Activated T-cell treated with anti-CD3 and anti-CD28 coated beads for 1 hour (primary cell): Measurements from ENCODE around the gene ACBD4.
"Not testable (repeated sequence)": the region's sequence is repeated elsewhere in the genome, so short reads cannot be mapped to it uniquely, and the experiment has no call there.

Experiments
- DNase-seq: peaks from one replicate; pipeline ENCODE4 v3.0.0-alpha.2; 2020; ENCODE audit warnings: low read depth

The ACBD4 gene

DNA sequence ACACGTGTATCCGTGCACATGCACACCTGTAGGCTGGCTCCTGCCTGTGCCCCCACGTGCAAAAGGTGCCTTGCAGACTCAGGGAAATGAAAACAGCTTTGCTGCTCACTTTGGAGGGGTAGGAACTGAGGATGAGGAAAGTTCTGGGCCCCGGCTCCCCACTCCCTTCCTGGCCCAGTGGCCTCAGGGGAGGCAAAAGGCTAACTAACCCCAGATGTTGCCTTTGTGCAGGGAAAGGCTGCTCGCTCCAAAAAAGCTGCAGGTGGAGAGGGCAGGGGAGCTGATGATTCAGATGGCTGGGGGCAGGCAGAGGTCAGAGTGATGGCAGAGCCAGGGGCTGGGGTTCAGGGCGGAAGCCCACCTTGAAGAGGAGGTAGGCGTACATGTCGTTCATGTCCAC, 15.5 kb upstream of the ACBD4 start:
- no peak for DNase-seq

DNA sequence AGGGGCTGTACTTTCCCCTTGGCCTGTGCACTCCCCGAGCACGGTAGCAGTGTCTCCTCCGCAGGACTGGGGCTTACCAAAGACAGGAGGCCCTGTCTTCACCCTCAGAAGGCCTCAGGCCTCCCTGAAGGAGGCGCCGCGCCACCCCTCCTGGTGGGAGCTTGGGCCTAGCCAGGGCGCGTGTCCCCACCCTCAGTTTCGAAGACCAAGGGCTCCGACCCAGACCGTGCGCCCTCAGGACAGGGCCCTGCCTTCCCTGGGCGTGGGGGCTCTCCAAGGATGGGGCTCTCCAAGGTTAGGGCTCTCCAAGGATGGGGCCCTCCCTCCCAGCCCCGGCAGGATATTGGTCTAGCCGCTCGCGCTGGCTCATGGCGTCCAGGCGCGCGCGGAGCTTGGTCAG, 14.9 kb upstream of the ACBD4 start:
- no peak for DNase-seq

DNA sequence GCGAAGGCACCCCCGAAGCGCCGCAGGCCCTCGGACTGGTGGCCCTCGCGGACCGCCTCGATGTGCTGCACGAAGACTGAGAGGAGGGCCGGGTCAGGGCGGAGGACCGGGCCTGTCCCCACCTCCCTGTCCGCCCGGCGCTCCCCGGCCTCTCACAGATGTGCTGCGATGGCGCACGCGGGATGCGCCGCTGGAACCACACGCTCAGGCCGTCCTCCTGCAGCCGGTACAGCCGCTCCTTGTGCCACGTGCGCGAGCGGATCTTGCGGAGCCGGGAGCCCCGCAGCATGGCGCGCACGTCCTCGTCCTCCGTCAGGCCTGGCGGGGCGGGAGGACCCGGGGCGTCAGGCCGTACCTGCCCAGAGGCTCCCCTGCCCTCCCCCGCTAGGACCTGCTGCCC, 14.4 kb upstream of the ACBD4 start:
- no peak for DNase-seq

DNA sequence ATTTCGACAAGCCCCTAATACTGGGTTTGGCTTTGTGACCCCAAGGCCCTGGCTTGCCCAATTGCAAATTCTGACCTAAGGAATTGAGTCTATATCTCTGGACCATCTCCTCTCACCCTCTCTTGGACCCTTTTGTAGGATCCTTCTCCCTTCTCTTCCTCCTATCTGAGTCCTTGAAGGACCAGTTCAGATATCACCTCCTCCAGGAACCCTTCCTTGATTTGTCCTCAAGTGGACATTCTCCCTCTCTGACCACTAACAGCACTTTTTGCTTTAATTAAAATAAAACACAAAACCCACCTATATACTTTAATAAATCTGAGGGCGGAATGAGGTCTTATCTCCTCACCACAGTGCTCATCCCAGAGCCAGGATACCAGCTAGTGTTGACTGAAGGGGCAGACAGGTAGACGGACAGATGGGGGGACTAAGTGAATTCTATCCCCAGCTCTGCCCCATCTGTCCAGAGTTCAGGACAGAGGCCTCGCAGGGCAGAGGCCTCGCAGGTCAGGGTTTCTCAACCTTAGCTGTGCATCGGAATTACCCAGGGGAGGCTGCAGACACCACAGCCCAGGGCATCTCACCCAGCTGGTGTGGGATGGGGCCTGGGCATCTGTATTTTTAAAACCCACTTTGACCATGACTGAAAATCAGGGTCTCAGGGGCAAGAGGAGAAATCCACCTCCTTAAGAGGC, 12.3 kb upstream of the ACBD4 start:
- no peak for DNase-seq

DNA sequence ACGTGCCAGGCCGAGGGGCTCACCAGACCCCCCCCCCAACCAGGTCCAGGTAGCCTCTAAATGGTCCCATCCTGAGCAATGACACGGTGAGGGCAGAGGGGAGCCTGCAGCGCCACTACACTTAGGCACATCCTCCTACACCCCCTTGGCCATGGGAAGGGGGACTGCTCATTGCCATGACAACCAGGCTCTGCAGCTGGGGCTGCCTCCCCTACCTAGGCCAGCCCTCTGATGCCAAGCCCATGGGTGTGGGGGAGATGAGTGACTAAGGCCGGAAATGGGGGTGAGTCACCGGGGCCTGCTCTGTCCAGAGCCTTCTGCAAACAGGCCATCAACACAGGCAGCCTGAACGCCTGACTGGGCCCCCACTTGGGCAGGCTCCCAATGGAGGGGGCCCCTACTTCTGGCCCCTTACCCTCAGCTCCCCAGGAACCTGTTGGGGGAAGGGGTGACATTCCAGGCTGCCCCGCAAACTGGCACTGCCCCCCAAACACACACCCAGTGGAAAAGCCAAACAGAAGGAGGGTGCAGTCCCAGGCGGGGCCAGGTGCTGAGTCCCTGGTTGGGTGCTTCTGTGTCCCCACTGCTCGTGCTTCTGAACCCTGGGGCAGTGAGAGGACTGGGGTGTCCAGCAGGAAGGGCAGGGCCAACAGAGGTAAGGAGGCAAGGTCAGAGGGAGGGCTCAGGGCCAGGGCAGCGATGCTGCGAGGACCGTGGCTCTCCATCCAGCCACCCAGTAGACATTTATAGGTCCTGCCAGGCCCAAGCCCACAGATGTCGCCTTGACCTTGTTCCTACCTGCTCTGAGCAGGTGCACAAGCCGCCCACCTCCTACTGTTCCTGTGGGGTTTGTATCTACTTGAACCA, 11.3 kb upstream of the ACBD4 start:
- DNase-seq, result no peak

DNA sequence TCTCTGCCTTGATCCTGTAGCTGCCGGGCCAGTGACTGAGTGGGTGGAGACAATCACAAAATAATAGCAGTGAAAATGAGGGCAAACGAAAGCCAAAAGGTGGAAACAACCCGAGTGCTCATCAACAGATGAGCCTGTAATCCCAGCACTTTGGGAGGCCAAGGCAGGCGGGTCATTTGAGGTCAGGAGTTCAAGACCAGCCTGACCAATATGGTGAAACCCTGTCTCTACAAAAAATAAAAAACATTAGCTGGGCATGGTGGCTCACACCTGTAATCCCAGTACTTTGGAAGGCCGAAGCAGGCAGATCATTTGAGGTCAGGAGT, 10.7 kb upstream of the ACBD4 start:
- DNase-seq, result not testable (repeated sequence)

DNA sequence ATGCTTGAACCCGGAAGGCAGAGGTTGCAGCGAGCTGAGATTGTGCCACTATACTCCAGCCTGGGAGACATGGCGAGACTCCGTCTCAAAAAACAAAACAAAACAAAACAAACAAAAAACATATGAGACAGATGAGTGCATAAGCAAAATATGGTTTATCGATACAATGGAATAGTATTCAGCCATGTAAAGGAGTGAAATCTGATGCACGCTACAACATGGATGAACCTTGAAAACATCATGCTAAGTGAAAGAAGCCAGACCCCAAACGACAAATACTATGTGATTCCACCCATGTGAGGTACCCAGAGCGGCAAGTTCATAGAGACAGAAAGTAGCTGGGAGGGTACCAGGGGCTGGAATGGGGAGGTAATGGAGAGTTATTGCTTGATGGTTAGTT, 10.0 kb upstream of the ACBD4 start:
- DNase-seq, result no peak

DNA sequence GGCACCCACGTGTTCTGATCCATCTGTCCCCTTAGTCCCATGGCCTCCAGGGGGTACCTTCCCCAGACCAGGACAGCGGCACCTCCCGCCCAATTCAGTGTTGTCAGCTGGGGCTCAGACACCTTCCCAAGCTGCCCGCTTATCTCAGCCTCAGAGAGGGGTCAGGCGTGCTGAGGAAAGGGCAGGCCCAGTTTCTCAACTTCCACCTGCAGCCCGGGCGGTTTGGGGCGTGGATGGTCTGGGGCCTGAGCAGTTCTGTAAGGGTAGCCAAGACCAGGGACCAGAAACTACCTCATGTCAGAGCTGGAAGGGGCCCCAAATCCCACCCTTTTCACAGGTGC, 8.3 kb upstream of the ACBD4 start:
- DNase-seq, result no peak

DNA sequence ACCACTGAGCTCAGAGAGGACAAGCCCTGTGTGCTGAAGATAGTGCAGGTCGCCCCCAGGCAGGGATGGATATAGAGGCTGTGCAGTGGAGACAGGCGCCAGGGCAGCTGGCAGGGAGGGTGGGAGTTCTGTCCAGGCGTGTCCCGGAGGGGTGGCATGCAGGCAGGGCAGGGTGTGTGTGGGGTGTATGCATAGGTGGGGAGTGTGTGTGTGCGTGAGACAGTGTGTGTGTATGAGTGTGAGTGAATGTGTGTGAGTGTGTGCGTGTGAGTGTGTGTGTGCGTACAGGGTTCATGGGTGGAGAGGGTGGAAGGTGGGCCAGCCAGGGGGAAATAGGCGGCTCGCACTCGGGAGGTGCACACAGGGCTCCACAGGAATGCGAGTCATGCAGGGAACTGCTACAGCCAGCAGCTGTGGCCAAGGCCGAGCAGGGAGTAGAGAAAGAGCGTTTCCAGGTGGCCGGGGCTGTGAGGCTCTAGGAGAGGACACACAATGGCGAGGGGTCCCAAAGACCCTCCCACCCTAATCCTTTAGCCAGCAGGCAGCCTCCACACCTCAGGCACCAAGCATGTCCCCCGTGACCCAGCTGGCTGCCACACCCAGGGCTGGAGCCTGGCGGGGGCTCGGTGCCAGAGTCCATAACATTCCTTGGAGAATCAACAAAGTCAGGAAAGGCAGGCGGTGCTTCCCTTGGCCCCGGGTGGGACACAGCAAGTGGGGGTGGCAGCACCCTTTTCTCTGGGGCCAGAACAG, 7.8 kb upstream of the ACBD4 start:
- DNase-seq, result no peak

DNA sequence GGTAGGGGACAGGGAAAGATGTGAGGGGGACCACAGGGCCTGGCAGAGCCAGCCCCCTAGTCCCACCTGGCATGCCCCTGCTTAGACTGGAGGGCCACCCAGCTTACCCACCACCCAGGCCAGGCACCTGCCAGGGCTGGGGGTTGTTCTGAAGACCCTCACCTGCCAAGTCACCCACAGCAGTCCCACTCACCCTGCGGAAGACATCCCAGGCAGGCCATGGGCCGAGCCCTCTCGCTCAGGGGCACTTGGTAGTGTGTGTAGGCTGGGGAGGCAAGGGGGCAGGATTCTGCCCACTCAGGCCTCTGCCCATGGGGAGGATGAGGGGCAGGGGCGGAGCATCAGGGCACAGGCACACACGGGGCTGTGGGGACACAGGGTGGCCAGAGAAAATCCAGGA, 7.2 kb upstream of the ACBD4 start:
- DNase-seq, result no peak

DNA sequence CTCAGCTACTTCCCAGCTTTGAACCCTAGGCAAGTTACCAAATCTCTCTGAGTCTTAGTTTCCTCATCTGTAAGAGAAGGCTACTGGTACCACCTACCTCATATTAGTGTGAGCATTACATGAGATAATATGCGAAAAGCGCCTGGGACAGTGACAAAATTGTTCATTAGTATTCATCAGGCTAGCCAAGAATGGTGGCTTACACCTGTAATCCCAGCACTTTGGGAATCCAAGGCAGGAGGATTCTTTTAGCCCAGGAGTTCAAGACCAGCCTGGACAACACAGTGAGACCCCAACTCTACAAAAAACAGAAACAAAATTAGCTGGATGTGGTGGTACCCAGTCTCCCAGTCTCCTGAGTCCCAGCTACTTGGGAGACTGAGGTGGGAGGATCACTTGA, 6.5 kb upstream of the ACBD4 start:
- no peak for DNase-seq

DNA sequence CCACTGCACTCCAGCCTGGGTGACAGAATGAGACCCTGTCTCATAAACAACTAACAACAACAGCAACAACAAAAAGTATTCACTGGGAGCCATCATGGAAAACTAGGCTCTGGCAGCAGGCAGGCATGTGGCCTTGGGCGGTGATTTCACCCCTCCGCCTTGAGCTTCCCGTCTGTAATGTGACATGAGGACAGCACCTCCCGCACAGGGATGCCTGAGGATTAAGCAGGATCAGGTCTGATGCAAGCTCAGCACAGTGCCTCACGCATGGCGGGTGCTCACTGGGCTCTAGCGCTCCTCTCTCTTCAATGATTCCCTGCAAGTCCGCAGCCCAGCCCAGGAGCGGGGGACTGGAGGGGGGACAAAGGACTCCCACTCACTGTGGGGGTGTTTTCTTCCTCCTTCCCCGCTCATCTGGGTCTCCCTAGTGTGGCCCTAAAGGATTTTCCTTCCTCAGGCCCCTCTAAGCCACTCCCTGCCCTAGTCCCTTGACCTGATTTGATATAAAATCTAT, 6.0 kb upstream of the ACBD4 start:
- DNase-seq, result no peak

DNA sequence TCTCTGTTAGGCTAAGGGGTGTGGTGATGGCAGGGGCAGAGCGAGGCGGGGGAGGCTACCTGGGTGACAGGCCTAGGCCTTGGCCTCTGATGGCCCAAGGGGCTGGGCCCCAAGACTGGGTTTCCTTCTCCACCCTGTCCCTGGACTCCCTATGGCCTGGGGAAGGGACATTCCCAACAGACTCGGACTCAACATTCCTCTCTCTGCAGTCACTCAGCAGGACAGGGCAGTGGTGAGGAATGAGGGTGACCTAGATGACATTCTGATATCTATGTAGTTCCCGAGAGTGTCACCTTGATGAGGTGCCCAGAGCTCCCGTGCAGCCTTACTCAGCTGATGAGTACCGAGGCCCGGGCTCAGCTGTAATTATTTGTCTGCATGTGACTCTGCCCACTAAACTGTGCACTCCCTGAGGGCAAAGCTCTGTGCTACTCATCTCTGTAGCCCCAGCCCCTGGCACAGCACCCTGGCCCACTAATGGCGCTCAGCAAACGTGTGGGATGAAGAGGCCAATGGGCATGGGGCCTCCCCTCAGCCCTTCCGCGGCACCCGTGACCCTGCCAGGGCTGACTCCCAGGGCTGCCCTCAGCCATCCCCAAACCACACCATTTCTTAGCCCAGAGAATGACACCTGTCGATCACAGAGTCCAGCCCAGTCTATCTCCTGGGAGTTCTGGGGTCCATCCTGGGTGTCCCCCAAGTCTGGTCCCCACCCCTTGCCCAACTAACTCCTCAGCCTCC, 5.4 kb upstream of the ACBD4 start:
- DNase-seq, result no peak

DNA sequence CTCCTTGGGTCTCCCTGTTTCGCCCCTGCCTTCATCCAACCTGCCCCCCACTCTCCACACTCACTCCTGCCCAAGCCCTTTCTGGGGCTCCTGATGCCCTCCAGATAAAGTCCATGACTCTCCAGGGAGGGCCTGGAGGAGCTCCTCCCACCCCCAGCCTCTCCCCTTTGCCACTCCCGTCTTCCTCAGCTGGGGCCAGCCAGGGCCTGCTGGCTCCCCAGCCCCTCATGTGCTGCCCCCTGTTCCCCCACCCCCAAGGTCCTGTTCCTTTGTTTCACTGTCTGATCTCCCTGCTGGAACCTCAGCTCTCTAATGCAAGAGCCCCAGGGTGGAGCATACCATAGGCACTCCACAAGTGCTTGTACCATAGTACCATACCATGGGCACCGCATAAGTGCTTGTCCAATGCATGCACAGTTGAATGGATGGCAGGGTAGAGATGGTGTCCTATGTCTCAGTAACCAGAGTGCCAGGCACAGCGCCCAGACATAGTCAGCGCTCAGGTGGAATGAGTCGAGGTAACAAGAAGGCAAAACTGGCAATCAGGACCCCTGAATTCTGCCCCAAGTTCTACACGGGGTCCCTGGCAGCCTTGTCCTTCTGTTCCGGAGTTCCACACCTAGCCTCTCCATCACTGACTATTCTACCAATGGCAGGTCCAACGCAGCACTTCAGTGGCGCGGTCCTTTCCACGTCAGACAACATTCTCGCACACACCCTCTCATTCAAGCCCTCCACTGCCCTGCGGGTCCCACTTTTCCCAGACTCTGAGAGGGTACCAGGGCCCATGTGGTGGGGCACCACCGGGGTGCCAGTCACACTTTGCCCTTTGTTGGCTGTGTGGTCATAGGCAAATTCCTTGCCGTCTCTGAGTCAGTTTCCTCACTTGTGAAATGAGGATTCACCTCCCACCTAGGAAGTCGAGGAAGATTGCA, 4.5 kb upstream of the ACBD4 start:
- DNase-seq, result no peak

DNA sequence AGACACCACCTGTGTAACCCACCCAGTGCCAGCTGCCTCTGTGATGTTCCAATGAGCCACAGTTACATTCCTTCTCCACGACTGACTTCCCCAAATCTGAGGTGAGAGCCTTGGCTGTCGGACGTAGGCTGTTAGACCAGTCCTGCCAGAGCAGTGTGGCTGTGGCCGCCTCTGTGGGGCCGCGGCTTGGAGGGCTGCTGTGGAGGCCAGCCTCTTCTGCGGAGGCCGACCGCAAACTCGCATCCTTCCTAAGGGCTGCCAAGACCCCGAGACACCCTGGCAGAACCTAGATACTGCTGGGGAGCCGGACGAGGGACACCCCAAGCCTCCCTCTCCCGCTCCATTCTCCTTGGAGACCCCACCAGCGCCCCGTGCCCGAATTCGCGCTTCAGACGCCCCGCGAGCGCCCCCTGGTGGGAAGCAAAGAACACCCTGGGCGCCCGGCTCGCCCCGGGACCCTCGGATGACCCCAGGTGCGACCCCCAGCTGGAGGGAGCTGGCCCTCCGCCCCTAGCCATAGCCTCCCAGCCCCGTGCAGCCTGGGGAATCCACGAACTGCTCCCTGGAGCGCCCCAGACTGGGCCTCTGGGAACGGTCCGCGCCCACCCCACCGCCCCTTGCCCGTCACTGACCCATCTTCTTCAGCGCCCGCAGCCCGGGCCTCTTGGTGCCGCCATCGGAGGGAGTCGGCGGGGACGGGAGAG, 3.7 kb upstream of the ACBD4 start:
- DNase-seq, result peak; percentile 55

DNA sequence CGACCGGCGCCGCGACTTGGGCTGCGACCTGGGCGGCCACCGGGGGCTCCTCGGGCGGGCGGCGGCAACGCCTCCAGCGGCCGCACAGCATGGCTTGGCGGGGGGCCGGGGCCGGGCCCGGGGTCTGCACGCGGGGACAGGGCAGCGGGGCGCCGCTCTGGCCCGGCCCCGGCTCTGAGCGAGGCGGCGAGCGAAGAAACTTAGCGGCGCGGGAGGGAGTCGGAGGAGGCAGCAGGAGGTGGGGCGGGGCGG, 3.2 kb upstream of the ACBD4 start, which contains the start of gene PLCD3:
Gene PLCD3, minus strand, starts transcription at position 196 of the 252 bp plus-strand sequence. Its CDS starts 105 bp downstream, at position 91.
- no peak for DNase-seq

DNA sequence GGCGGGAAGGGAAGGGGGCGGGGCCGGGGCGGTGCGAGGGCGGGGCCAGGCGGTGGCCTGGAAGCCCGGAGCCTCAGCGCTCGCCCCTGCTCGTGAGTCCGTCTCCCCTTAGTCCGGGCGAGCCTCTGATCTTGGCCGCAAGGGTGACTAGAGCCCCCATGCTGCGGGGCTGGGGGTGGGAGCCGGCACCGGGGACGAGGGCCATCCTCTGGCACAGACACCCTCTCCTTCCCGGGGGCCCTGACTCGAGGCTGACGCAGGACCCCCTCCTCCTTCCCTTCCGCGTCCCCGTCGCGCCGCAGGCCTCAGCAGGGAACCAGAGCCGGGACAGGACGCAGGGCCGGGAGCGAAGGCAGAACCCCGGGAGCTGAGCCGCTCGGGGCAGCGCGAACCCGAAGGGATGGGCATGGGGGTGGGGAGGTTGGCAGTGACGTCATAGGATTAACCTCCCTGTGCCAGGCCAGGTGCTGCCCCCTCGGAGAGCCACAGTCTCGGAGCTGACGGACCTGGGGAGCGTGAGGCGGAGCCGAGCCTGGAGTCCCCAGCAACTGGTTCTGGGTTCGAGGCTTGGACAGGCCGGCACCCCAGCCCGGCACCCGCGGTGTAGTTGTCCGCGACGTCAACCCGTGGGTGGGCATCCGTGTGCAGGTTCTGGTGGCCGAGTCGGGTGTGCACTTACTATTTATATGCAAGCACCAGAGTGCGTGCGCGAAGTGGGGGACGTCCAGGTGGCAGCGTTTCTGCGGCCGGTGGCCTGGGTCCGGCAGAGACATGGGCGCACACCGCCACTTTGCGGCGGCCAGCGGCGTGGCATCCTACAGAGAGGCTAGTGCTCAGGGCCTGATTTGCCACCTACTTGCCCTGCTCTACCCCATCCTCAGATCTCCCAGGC, 2.7 kb upstream of the ACBD4 start:
- peak; percentile 68 for DNase-seq

DNA sequence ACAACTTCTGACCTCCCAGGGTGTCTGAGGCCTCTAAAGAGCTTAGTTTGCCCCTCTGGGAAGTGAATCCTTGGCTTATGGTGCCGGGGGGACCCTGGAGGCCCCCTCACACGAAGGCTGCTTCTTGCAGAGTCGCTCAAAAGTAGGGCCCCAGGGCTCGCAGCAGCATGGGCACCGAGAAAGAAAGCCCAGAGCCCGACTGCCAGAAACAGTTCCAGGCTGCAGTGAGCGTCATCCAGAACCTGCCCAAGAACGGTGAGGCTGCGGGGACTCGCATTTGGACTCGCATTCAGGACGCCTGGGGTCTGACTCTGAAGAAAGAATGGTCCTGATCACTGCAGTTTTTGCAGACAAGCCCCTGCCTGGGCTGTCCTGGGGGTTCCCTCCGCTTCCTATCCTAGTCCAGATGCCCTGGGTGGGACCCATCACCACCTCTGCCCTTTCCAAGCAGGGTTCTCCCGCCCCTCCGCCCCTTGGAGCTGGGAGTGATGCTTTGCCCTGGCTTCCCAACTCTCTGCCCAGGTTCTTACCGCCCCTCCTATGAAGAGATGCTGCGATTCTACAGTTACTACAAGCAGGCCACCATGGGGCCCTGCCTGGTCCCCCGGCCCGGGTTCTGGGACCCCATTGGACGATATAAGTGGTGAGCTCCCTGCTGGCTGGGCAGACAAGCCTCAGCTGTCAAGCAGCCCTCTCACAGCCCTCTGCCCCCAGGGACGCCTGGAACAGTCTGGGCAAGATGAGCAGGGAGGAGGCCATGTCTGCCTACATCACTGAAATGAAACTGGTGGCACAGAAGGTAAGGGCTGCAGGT, 698 bp downstream of the ACBD4 start:
- no peak for DNase-seq
